HK-2 (cell line): ENCODE measurements around the gene TSKU.
"Not testable (repeated sequence)": the region's sequence is repeated elsewhere in the genome, so short reads cannot be mapped to it uniquely, and the experiment has no call there.

Experiments
- DNase-seq: peaks from one replicate; pipeline ENCODE4 v3.0.0-alpha.2; 2018; ENCODE audit not compliant: unreplicated experiment

The TSKU gene

DNA sequence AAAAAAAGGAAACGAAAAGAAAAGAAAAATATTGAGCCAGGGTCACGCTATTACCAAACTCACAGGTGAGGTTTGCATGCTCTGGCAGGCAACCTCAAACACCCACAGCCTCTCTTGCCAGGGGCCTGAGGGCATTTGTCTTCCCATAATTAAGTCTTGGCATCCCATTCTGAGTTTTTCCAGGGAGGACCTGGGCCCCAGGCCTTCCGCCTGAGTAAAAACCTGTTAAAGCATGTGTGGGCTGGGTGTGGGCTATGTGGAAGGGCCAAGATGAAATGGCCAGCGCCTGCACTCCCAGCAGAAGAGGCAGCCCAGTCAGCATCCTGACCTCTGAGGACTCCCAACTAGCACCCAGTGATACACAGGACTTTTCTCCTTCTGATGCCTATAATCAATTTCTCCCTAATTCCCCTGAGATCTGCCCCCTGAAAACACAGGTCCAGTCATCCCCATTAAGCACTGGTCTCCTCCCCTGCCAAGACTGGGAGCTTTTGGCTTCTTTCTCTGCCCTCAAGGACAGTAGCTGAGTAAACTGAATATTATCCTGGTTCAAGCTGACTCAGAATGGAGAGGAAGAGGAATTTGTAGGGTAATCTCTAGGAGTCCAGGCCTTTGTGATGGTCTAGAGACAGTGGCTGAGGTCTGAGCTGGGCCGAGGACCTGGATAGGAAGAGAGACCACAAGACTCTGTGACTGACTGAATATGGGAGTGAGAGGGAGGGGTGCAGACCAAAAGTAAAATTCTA lies 42.0 kb downstream of the TSKU start:
- no peak for DNase-seq

DNA sequence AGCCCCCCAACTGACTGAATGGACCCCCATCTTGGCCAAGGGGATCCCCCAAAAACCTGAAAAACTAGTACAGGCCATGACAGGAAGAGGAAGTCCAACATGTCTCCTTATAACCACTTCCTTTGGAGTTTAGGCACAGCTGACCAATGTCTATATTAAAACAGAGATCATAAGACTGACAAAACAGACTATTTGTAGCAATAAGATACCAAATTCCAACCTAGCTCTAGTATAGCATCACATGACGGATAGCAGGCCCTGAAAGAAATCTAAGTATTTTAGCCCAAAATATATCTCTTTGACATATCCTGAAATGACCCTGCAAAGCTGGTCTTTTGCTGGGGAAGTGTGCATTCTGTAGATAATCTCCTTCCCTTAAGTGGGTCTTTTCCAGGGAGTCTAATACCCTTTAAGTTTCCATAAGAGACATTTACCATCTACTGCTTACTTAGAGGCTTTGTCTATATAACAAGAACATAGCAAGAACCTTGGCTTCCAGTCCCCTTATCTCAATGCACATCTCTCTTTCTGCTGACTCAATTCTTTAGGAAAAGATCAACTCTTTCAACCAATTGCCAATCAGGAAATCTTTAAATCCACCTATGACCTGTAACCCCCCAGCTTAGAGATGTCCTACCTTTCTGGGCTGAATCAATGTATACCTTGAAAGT lies 42.7 kb downstream of the TSKU start:
- DNase-seq = no peak

DNA sequence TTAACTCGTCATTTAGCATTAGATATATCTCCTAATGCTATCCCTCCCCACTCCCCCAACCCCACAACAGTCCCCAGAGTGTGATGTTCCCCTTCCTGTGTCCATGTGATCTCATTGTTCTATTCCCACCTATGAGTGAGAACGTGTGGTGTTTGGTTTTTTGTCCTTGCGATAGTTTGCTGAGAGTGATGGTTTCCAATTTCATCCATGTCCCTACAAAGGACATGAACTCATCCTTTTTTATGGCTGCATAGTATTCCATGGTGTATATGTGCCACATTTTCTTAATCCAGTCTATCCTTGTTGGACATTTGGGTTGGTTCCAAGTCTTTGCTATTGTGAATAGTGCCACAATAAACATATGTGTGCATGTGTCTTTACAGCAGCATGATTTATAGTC lies 43.4 kb downstream of the TSKU start:
- not testable (repeated sequence) for DNase-seq

DNA sequence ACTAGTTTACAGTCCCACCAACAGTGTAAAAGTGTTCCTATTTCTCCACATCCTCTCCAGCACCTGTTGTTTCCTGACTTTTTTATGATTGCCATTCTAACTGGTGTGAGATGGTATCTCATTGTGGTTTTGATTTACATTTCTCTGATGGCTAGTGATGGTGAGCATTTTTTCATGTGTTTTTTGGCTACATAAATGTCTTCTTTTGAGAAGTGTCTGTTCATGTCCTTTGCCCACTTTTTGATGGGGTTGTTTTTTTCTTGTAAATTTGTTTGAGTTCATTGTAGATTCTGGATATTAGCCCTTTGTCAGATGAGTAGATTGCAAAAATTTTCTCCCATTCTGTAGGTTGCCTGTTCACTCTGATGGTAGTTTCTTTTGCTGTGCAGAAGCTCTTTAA lies 43.8 kb downstream of the TSKU start:
- not testable (repeated sequence) for DNase-seq

DNA sequence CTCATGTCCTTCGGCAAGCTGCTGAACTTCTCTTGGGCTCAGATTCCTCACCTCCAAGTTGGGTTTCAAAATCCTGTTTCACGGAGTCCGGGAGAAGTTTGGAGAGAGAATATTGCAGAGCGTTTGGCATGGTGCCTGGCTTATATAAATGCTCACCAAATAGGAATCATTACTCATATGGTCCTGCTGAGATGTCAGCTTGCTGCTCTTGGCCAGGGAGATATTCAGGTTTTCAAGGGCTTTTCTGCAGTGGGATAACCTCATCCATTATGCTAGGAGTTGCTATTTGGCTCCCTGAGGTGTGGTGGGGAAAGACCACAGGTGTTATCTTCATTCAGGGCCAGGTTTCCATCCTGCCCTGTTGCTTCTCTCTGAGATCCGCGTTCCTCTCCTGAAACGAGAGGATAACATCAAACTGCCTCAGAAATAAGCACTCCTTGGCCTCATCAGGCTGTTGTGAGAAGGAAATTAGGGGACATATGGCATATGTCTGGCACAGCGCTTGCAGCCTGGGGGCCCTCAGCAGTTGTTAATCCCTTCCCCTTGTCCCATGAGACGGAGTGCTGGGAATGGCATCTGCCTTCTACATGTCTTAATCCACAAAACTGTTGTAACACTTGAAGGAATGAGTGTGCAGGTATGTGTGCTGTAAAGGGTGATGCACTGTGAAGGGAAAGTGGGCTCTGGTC lies 47.6 kb downstream of the TSKU start:
- DNase-seq = no peak

DNA sequence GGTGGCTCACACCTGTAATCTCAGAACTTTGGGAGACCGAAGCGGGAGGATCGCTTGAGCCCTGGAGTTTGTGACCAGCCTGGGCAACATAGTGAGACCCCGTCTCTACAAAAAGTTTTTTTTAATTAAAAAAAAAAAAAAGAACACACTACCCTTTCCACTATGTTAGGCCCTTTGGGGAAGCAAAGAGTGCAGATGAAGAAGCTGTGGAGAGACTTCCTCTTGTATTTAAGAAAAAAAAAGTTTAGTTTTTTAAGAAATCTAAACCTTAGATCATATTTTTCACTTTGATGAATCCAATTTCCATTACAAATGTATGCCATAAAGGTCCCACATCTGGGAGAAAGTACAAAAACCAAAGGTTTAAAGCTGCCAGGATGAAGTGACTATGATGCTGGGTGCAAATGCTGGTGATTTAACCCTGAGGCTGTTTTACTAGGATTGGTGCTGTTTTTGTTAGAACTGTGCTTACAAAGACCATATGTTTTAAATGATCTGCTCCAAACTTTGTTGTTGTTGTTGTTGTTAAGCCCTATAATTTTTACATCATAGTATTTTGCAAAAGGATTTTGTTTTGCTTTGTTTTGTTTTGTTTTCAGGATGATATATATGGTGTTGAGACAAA lies 48.6 kb downstream of the TSKU start:
- DNase-seq = no peak

DNA sequence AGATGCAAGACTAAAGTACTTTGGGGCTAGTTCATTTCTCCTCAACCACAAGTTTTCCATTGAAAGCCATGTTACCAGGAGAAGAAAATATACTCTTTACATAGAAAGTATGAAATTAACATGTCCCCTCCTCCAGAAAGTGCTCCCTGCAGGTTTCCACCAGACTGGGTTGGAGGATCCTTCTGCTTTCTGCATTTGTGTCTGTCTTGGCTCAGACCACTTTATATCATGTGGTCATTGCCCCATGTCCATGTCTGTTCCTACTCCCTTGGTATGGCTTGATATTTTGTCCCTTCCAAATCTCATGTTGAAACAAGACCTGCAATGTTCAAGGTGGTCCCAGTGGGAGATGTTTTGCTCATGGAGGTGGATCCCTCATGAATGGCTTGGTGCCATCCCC lies 49.2 kb downstream of the TSKU start:
- DNase-seq = no peak

DNA sequence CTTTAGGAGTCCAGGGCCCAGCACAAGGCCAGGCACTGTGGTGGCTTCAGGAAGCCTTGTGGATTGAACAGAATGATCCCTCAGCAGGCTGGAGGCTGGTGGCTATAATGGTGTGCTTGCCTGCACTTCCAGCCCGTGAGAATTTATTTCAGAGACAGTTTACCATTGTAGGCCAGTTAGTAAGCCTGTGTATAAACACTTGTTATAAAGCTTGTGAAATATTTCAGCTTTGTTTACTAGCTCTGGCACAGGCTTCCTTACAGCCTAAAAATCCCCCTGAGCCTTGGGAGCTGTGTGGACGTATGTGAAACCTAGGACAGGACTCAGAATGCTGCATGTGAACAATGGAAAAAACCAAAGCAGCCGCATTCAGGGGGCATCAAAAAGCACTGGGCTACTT lies 51.0 kb downstream of the TSKU start:
- no peak for DNase-seq

DNA sequence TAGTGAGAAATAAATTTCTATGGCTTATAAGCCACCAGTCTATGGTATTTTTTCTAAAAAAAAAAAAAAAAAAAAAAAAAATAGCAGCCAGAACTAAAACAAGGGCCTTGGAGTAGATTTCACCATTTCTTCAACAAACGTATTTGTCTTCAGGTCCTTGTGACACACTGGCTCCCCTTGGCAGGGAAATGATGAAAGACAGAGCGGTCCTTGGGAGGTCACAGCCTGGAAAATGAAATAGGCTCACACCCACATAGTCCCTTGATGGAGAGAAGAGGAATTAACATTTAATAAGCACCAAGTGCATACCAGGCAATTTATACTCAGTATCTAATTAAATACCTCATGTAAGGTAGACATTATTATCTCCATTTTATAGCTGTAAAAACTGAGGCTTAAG lies 51.9 kb downstream of the TSKU start:
- no peak for DNase-seq

DNA sequence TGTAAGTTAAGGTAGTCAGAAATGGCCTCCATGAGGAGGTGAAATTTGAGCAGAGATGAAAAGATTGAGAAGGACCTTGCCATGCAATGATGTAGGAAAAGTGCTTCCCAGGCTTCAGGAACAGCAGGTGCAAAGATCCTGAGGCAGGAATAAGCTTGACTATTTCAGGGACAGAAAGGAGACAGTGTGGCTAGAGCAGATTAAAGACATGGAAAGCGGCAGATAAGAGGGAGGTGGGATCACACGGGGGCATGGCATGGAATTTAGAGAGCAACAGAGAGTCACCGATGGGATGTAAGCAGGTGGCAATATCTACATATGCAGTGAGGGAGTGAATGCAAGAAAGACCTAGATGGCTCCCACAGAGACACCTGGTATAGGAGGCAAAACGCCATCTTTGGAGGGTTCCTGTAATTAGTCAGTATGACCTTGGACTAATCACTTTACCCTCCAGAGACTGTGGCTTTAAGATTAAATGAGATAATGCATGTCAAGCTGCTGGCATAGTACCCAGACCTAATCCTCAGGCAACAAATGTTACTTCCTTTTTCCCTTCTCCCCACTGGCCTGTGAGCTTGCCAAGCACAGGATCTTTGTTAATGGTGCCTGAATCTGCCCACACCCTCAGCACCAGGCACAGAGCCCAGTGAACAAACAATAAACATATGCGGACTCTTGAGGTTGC lies 52.9 kb downstream of the TSKU start:
- DNase-seq = no peak

DNA sequence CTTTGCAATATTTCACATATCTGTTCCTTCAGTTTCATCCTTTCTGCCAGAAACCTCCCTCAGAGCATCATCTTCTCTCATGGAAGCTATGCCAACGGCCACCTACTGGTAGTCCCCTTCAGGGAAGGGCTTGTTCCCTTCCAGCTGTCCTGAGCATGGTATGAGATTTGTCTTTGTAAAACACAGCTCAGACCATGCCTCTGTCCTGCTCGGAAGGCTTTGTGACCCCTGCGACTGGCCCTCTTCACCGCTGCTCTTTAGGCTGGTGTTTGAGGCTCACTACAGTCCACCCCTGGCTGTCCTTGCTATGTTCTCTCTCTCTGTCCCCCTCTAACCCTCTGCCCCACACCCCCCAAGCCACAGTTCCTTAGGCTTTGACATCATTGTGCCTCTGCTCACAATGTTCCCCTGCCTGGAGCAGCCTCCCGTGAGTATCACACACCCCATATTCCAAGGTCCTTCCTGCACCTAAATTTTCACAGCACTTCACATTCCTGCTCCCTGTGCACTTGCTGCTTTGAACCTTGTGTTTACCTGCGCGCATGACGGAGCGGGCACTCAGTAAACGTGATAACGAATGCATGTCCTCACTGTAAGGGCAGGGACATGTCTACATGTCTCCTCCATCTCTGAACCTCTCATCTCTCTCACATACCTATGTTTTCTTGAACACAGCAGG lies 53.6 kb downstream of the TSKU start:
- DNase-seq = no peak

DNA sequence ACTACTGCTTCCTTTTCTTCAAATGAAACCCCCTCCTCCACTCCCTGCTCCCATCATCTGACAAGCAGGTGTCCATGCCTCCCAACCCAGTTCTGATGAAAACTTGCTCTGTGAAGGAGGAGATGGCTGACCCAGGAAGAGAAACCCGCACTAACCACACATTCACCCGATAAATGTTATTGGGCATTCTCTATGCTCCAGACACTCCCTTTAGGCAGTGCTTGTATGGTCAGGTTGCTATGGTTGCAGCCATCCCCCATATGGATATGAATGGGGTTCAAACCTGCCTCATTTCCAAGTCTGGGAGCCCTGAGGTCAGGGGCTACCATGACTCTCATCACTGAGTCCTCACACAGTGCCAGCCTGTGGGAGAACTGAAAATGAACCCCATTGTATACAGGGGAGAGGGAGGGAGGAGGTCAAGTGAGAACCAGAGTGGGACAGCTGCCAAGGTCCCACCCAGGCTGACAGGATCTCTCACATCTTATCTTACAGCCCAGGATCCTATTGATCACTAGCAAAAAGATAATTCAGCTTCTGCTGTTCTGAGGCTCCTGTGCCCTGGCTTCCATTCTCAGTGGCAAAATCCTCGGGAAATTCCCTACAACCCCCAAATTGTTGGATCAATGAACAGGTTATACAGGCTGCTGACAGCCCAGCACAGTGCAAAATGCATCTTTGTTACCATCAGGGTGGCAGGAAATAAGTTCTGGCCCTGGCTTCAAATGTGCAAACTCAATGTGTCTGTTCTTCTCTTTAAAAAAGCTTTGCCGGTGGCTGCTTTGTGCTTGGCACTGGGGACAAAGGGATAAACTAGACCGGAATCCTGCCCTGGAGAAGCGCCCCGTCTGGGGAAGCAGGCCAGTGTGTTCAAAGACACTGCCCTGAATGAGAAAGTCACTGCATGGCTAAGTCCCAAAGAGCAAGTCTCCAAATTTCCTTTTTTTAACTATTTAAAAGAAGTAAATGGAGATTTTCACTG lies 54.8 kb downstream of the TSKU start:
- no peak for DNase-seq

DNA sequence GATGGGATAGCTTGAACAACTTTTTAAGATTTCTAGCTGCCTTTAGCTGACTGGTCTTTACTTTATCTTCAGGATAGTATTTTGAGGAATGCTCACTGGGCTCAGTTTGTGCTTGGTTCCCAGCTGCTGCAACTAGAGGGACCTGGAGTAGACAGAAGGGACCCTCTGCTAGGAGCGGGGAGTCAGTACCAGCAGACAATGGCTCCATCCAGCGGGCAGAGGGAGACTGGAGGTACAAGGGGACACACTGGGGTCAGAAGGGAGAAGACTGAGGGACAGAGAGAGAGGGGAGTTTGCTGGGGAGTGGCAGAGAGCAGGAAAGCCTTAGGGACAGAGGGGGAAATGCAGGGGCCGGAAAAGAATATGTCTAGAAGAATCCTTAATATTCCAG lies 55.5 kb downstream of the TSKU start:
- DNase-seq = no peak

DNA sequence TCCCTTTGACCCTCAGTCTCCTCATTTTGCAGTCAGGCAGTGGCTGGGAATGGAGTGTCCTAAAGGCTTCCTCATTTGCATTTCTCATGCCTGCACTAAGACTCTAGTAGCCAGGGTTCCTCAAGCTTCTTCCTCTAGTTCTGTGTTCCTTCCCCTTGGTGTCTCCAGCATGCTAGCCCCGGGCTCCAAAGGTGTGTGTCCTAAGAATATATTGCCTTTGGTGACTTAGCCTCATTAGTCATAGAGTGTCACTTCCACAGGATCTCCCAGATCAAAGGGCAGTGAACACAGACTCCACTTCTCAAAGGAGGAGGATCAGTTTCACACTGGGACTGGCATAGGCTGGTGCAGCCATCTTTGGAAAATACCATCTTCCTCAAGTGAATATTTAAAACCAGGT lies 56.2 kb downstream of the TSKU start:
- DNase-seq = no peak

DNA sequence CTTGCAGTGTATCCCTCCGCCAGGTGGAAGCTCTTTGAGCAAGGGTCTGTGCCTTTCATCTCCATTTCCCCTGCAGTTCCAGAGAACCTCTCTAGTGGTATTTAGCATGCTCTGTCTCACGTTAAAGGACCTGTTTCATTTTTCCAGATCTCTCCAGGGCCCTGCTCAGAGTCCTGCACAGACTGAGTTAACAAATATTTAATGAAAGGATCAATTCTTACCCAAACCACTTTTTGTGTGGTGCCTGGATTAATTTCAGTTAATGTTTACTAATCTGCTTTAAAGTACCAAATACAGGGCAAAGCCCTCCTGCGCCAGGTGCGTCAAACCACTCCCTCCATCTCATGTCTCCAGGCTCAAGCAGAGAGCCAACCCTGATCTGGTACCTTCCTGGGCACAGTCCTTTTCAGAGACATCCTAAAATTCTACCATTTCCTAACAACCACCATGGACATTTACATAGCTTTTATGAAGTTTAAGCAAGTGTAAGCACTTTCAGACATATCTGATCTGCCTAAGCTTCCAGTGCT lies 58.8 kb downstream of the TSKU start:
- DNase-seq = no peak

DNA sequence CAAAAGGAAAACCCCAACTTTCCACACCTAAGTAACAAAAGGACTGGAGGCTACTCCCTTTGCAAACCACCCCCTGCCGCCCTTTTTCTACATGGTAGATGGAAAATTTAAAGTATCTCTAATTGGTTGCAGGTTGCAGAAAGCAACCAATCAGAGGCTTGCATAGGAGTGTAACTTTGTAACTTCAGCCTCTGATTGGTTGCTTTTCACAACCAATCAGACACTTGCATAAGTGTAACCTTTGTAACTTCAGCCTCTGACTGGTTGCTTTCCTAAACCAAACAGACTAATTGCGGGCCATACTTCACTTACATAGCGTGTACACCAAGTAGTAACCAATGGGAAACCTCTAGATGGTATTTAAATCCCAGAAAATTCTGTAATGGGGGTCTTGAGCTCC lies 60.8 kb downstream of the TSKU start:
- DNase-seq = no peak

DNA sequence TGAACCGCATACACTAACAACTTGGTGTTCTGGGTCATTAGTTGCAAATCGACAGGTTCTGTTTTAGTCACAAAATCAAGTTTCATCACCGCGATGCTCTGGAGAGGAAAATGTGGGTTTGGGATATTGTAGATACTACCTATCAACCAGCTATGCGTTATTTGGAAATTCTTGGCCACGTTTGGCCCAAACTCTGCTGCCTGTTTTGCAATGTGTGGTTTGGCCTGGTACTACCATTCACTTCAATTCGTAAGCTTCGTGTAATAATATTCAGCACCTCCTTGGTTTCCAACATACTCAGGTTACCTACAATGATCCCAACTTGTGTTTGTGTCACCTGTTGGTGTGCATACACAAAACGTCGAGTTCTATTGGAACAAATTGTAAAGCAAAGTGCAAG lies 61.4 kb downstream of the TSKU start:
- DNase-seq = no peak

DNA sequence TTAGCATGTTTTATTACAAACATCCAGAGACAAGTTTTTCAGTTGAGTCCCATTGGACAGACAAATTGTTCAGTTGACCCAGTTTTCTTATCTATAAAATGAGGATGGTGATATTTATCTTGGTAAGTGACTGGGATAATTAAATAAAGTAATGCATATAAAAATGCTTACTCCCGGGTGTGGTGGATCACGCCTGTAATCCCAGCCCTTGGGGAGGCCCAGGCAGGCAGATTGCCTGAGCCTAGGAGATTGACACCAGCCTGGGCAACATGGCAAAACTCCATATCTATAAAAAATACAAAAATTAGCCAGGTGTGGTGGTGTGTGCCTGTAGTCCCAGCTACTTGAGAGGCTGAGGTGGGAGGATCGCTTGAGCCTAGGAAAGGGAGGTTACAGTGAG lies 61.9 kb downstream of the TSKU start:
- no peak for DNase-seq

DNA sequence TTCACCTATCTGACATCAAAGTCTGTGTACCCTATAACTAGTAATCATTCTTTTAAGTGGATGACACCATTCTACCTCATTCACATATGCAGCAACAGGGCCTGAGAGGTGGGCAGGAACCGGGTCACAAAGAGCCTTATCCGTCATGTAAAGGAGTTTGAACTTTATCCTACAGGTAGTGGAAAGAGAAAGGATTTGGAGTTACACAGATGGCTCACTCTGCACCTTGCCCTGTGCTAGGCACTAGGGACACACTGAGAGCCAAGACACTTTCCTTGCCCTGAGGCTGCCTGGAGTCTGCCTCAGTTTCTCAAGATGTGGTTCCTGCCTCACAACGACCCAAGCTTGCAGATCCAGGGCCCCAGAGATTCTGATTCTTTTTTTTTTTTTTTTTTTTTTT lies 63.3 kb downstream of the TSKU start:
- DNase-seq = no peak
